Skeletal muscle satellite cell (primary cell): ENCODE measurements around the gene GPC6.

Experiments
- H3K27me3 ChIP-seq: 2 replicates; pipeline ENCODE4 v1.7.0; 2013; ENCODE audit warnings: low read length; ENCODE audit not compliant: control insufficient read depth, insufficient read depth
- H3K36me3 ChIP-seq: 2 replicates; pipeline ENCODE4 v1.7.0; 2013; ENCODE audit warnings: mild to moderate bottlenecking, control low read depth, low read length; ENCODE audit not compliant: insufficient read depth
- H3K4me1 ChIP-seq: 2 replicates; pipeline ENCODE4 v1.7.0; 2013; ENCODE audit warnings: low read length; ENCODE audit not compliant: control insufficient read depth, insufficient read depth
- H3K4me2 ChIP-seq: 2 replicates; pipeline ENCODE4 v1.7.0; 2013; ENCODE audit warnings: mild to moderate bottlenecking, low read length
- H3K4me3 ChIP-seq: 2 replicates; pipeline ENCODE4 v1.7.0; 2013; ENCODE audit warnings: low read length
- H3K9ac ChIP-seq: 2 replicates; pipeline ENCODE4 v1.7.0; 2013; ENCODE audit warnings: mild to moderate bottlenecking, low read depth, low read length, moderate library complexity
- H3K9me3 ChIP-seq: replicated peaks from 2 replicates; pipeline ENCODE4 v1.7.0; 2013; ENCODE audit warnings: mild to moderate bottlenecking, control low read depth, low read length

GPC6 gene

DNA sequence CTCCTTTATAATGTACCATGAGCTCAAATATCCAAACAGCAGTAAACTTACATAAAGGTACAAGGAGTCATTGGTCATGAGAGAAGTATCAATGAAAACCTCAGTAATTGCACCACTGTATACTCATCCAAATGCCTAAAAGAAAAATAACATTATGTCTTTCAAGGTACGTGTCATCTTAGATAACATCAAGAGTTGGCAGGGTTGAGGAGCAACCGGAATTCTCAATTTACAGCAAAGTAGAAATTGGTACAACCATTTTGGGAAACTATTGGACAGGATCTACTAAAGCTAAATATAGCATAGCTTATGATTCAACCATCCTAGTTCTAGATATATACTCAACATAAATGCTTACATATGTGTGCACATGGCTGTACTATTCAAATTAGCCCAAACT lies 502.8 kb downstream of the GPC6 start:
- Histone ChIP-seq H3K27me3 (no peaks in the 10 kb centered on the region), H3K4me2 (no peak overlapping the region), H3K36me3 (no peaks in the 10 kb centered on the region), H3K4me3 (no peak overlapping the region), H3K9ac (no peak overlapping the region), H3K4me1 (peaks cover 26% of the 10 kb centered on the region), H3K9me3 (no peaks in the 10 kb centered on the region)

DNA sequence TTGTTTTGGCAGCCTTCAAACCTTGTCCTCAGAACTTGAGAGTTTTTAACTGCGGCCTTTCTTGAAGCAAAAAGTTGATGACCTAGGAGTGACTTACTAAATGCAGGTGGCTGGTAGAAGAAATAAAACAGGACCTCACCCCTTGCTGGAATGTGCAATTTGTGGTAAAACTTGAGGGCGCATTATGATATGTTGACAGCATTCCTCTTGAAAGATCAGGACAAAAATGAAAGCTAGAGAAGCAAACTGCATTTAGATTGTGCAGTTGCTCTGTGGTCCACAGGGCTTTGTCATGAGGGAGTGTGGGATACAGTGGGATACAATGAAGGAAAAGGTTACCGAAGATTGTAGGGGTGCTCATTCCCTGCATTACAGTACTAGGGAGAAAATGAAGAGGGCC lies 504.2 kb downstream of the GPC6 start:
- H3K4me2 ChIP-seq: no peak overlapping the region
- H3K4me3 ChIP-seq: no peak overlapping the region
- H3K36me3 ChIP-seq: no peaks in the 10 kb centered on the region
- no peaks in the 10 kb centered on the region for H3K27me3 ChIP-seq
- peaks cover 30% of the 10 kb centered on the region for H3K4me1 ChIP-seq
- H3K9me3 ChIP-seq: no peaks in the 10 kb centered on the region
- H3K9ac ChIP-seq: no peak overlapping the region

DNA sequence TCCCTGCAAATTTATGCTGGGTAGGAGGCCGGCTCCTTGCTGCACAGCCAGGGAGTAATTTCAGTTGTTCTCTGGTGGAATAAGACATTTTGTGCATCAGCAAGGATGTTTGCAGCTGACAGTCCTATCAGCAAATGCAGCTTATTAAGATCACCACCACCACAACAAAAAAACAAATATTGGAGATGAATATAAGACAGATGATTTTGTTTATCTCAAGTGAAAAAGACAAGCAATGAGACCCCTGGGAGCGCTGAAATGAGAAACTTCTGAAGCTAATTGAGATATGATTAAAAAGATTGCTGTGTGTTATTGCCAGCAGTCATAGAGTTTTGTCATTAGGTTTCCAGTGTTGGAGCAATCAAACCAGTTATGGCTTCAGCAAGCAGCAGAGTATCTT lies 505.6 kb downstream of the GPC6 start:
- H3K9me3 ChIP-seq: no peaks in the 10 kb centered on the region
- H3K27me3 ChIP-seq: no peaks in the 10 kb centered on the region
- H3K4me2 ChIP-seq: no peak overlapping the region
- no peak overlapping the region for H3K4me3 ChIP-seq
- H3K4me1 ChIP-seq: peaks cover 25% of the 10 kb centered on the region
- H3K36me3 ChIP-seq: no peaks in the 10 kb centered on the region
- no peak overlapping the region for H3K9ac ChIP-seq

DNA sequence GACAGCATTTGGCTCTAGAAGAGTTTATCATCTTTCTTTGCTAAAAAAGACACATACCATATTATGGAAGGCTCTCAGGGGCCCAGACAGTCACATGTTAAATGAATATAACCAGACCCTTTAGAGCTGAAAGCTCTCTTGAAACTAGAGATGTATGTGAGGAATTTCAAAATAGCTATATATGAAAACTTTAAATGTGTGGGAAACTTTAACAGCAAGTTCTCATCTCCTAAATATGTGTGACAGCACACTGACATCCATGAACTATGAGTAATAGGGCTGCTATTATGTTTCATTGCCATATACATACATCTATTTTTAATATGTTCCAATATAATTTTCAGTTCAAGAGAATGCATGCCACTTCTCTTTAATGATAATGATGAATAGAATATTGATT lies 509.5 kb downstream of the GPC6 start:
- no peak overlapping the region for H3K4me2 ChIP-seq
- no peaks in the 10 kb centered on the region for H3K9me3 ChIP-seq
- H3K36me3 ChIP-seq: no peaks in the 10 kb centered on the region
- no peak overlapping the region for H3K4me3 ChIP-seq
- peak overlapping the region; percentile 6 for H3K9ac ChIP-seq
- peaks cover 7% of the 10 kb centered on the region for H3K4me1 ChIP-seq
- H3K27me3 ChIP-seq: no peaks in the 10 kb centered on the region

DNA sequence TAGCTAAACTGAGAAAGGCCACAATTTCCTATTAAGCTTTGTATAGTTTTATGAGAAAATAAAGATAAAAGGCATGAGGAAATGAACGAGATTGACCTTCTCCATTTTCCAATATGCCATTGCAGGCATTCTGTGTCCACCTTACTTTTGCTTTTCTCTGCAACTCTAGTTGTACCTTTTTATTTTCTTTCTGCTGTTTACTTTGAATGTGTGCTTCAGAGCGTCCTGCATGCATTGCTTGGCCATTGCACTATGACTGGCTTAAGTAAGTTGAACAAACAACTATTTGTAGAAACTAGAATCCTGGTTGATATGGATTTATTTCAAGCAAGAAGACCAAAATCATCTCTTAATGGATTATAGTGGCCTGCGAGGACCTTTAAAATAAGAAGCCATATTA lies 510.3 kb downstream of the GPC6 start:
- Histone ChIP-seq H3K4me3 (no peak overlapping the region), H3K36me3 (no peaks in the 10 kb centered on the region), H3K27me3 (no peaks in the 10 kb centered on the region), H3K9me3 (no peaks in the 10 kb centered on the region), H3K4me2 (no peak overlapping the region), H3K4me1 (peaks cover 6% of the 10 kb centered on the region), H3K9ac (no peak overlapping the region)

DNA sequence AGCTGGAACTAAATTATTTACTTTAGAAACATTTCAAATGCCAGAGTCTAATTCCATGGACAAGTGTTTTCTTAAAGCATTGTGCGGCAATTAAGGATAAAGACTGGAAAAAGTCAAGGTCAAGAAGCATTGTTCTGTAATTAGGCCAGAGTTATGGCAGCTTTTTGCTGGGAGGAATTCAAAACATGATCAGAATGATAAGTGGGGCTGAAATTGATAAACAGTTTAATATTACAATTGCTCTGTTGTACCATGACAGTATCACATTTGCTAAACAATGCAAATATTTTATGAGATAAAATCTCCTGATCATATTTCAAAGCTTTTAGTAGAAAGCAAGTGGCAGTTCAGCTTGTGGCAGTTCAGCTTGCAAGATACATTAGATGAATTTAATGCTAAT lies 513.7 kb downstream of the GPC6 start:
- peaks cover 6% of the 10 kb centered on the region for H3K4me1 ChIP-seq
- no peak overlapping the region for H3K4me2 ChIP-seq
- H3K36me3 ChIP-seq: no peaks in the 10 kb centered on the region
- no peaks in the 10 kb centered on the region for H3K9me3 ChIP-seq
- no peak overlapping the region for H3K9ac ChIP-seq
- H3K4me3 ChIP-seq: no peak overlapping the region
- H3K27me3 ChIP-seq: no peaks in the 10 kb centered on the region

DNA sequence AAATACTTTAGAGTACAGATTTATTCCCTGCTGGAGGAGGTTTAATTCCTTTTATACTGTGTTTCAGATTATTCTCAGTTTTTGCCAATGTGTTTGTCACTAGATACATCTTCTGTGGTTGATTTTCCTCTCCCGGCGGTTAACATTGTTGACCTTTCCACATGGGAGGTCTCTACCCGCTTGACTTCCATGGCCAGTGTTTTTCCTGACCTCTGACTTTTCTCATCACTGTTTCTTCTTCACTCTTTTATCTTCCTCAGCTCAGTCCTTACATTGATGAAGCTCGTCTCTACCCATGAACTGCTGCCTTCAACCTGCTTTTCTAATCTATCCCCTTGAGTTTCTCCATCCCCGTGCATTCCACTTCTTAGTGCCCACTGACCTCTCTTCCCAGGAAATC lies 517.4 kb downstream of the GPC6 start:
- no peaks in the 10 kb centered on the region for H3K36me3 ChIP-seq
- no peak overlapping the region for H3K4me3 ChIP-seq
- H3K4me2 ChIP-seq: no peak overlapping the region
- H3K9me3 ChIP-seq: no peaks in the 10 kb centered on the region
- no peaks in the 10 kb centered on the region for H3K4me1 ChIP-seq
- no peak overlapping the region for H3K9ac ChIP-seq
- no peaks in the 10 kb centered on the region for H3K27me3 ChIP-seq

DNA sequence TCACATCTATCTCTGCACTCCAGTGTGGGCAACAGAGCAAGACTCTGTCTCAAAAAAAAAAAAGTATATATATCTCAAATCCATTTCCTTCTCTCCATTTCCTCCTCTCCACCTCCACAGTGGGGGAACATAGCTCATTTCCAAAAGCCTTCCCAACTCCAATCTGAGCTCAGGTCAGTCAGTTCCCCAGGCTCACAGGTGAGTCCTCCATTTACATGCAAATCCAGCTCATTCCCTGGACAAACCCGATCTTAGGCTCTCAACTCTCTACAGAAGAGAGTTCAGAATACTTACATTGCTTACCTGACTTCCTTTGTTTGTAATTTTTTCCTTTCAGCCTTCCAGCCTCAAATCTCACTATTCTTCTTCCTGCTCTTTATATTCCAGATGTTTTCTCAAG lies 518.3 kb downstream of the GPC6 start:
- no peaks in the 10 kb centered on the region for H3K36me3 ChIP-seq
- no peaks in the 10 kb centered on the region for H3K9me3 ChIP-seq
- no peaks in the 10 kb centered on the region for H3K27me3 ChIP-seq
- H3K4me2 ChIP-seq: no peak overlapping the region
- no peak overlapping the region for H3K4me3 ChIP-seq
- H3K9ac ChIP-seq: no peak overlapping the region
- H3K4me1 ChIP-seq: no peaks in the 10 kb centered on the region

DNA sequence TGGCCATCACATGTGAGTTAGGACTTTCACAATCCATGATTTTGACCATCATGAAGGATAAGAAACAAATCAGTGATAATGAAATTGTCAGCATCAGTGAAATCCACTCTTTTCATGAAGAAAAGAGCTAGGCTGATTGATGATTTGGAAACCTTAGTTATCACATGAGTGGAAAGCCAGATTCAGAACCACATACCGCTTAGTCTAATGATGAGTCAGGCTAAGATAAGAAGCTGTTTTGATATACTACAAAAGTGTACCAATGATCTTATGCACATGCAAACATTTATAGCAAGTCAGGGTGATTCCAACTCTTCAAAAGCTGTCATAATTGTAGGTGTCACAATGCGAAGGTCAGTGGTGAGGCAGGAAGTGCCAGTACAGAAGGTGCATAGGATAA lies 519.3 kb downstream of the GPC6 start:
- H3K4me2 ChIP-seq: no peak overlapping the region

DNA sequence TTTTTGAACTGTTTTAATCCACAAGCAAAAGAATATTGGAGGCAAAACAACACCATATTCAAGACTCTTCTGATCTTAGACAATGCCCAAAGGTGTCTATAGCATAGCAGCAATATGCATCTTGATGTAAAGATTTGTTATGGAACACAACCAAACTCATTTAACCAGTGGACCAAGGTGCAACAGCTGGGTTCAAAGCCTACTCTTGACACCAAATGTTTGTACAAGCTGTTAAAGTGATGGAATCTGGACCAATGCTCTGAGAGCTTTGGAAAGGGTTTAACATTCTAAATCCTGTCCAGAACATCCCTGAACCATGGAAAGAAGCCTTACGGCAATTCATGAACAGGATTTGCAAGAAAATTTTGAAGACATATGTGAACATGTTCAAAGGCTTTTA lies 520.0 kb downstream of the GPC6 start:
- H3K27me3 ChIP-seq: no peaks in the 10 kb centered on the region
- H3K9me3 ChIP-seq: no peaks in the 10 kb centered on the region
- H3K4me2 ChIP-seq: no peak overlapping the region
- H3K4me3 ChIP-seq: no peak overlapping the region
- H3K9ac ChIP-seq: no peak overlapping the region
- H3K4me1 ChIP-seq: no peaks in the 10 kb centered on the region
- H3K36me3 ChIP-seq: no peaks in the 10 kb centered on the region

More for the DNA sequence above, 519.3 kb downstream of the GPC6 start:
- Histone ChIP-seq H3K4me1 (no peaks in the 10 kb centered on the region), H3K9ac (no peak overlapping the region), H3K9me3 (no peaks in the 10 kb centered on the region), H3K27me3 (no peaks in the 10 kb centered on the region), H3K4me3 (no peak overlapping the region), H3K36me3 (no peaks in the 10 kb centered on the region)

DNA sequence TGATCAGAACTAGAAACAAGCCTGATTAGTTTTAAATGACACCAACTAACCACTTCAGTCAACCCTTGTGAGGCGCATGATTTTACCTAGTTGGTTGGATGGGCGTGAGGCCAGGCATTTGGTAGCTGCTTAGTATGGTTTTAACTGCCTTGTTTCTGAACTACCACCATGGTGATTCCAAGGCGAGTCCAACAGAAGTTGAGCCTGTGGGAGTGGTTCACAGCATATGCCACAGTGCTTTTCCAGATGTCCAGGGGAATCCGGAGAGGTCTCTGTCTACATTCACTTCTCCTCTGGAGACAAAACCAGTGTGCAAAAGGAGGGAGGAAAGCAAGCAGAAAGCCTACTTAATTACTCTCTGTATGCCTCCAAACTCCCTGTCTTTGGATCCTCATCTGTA lies 524.1 kb downstream of the GPC6 start:
- Histone ChIP-seq H3K4me1 (no peaks in the 10 kb centered on the region), H3K4me3 (no peak overlapping the region), H3K9me3 (no peaks in the 10 kb centered on the region), H3K36me3 (no peaks in the 10 kb centered on the region), H3K27me3 (no peaks in the 10 kb centered on the region), H3K4me2 (no peak overlapping the region), H3K9ac (no peak overlapping the region)

DNA sequence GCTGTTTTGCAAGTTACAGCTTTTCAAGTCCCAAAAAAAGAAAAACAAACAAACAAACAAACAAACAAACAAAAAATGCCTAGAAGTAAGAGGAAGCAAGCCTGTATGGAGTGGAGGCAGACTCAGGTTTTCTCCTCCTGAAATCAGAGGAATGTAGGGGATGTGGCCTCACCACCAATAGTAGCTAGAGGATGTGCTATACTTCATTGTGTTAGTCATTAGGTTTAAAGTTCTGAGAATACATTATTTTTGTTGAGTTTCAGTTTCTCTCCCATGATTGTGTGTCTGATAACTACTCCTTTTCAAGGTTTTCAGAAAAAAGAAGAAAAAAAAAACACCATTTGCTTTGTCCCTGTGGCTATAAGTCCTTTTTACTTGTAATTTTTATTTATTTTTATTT lies 524.5 kb downstream of the GPC6 start:
- Histone ChIP-seq H3K4me3 (no peak overlapping the region), H3K4me2 (no peak overlapping the region), H3K9me3 (no peaks in the 10 kb centered on the region), H3K4me1 (no peaks in the 10 kb centered on the region), H3K9ac (no peak overlapping the region), H3K36me3 (no peaks in the 10 kb centered on the region), H3K27me3 (no peaks in the 10 kb centered on the region)
